HCT116 (cell line): ENCODE results near the gene FAM50A. TPM values are rescaled to one million over a fixed set of nuclear protein-coding genes. Genes with fewer than 3 reads are reported as not detected.

Experiments used
- ATAC-seq: fragments of 200-7000 bp; cut with Tn5 transposase; 2 replicates; pipeline ENCODE4 v1.9.1; 2020; ENCODE audit warnings: mild to moderate bottlenecking, moderate library complexity
- BruUV-seq: library from RNA; stranded (reverse); fragments of 400-500 nt; replicated peaks from 2 replicates; lab custom pipeline; 2021; lab: Mats Ljungman, UMichigan
- CTCF ChIA-PET: fragments of 300-600 bp; sonication (Branson Sonifier 250); formaldehyde crosslinking; loops from one replicate; lab custom pipeline; 2021; ENCODE audit warnings: antibody characterized with exemption; lab: Charles Lee
- POLR2A ChIA-PET: fragments of 300-600, 350-600 bp; sonication (Branson Sonifier 250); formaldehyde crosslinking; loops from one replicate; lab custom pipeline; 2021; ENCODE audit warnings: antibody characterized with exemption; lab: Charles Lee
- RAD21 ChIA-PET, 2 experiments: fragments of 300-600 bp; sonication (Branson Sonifier 250); formaldehyde crosslinking; loops; one replicate each; lab custom pipeline; 2023; ENCODE audit warnings: low total read pairs in 2 of 2; ENCODE audit not compliant: uncharacterized antibody in 2 of 2, unreplicated experiment in 2 of 2, low non-redundant PET in 1 of 2; lab: Charles Lee
- DNase-seq: peaks from one replicate; pipeline ENCODE4 v3.0.0-alpha.2; 2010; ENCODE audit warnings: low read depth, low spot score
- H2AFZ ChIP-seq: fragments of 200-600 bp; shearing (Covaris generic), sonication (generic); 2 replicates; pipeline ENCODE4 v1.6.1; 2017; ENCODE audit warnings: low read depth, mixed run types, mixed read lengths, antibody characterized with exemption, low read length; ENCODE audit not compliant: poor library complexity, severe bottlenecking
- H3K27ac ChIP-seq: 2 replicates; pipeline ENCODE4 v1.5.1; 2012; ENCODE audit warnings: low read depth, low read length
- H3K27me3 ChIP-seq: fragments of 200-600 bp; sonication (generic); 2 replicates; pipeline ENCODE4 v1.6.1; 2016; ENCODE audit warnings: mixed run types, low read length, mixed read lengths; ENCODE audit not compliant: insufficient read depth
- H3K36me3 ChIP-seq, 2 experiments: fragments of 200-500 bp in 1 of 2; fragments of 200-600 bp in 1 of 2; sonication (Bioruptor generic) in 1 of 2; sonication (generic) in 1 of 2; 2 replicates each; pipeline versions ENCODE4 v1.5.1 to v1.6.1; 2014 to 2016; ENCODE audit warnings: low read length in 2 of 2, inconsistent platforms in 1 of 2, mixed read lengths in 1 of 2, mixed run types in 1 of 2; ENCODE audit not compliant: insufficient read depth in 2 of 2, control insufficient read depth in 1 of 2
- H3K4me1 ChIP-seq, 2 experiments: fragments of 200-600 bp in 1 of 2; sonication (generic) in 1 of 2; 2 replicates each; pipeline versions ENCODE4 v1.5.1 to v1.6.1; 2012 to 2017; ENCODE audit warnings: low read length in 2 of 2, inconsistent platforms in 1 of 2, mild to moderate bottlenecking in 1 of 2, mixed read lengths in 1 of 2, mixed run types in 1 of 2, moderate library complexity in 1 of 2; ENCODE audit not compliant: insufficient read depth in 2 of 2, control insufficient read depth in 1 of 2
- H3K4me2 ChIP-seq: fragments of 200-600 bp; sonication (generic); 2 replicates; pipeline ENCODE4 v1.6.1; 2017; ENCODE audit warnings: mixed run types, low read length, mixed read lengths
- H3K4me3 ChIP-seq, 2 experiments: fragments of 200-600 bp in 1 of 2; sonication (generic) in 1 of 2; replicated peaks in 1 of 2; 2 replicates each; pipeline ENCODE4 v1.5.1; 2011 to 2016; ENCODE audit warnings: low read length in 2 of 2, control low read depth in 1 of 2, low read depth in 1 of 2, mild to moderate bottlenecking in 1 of 2, mixed read lengths in 1 of 2, mixed run types in 1 of 2
- H3K79me2 ChIP-seq: fragments of 200-600 bp; sonication (generic); 2 replicates; pipeline ENCODE4 v1.6.1; 2017; ENCODE audit warnings: mild to moderate bottlenecking, mixed run types, low read length, moderate library complexity, mixed read lengths; ENCODE audit not compliant: insufficient read depth
- H3K9ac ChIP-seq: fragments of 200-600 bp; sonication (generic); 2 replicates; pipeline ENCODE4 v1.6.1; 2016; ENCODE audit warnings: low read length, mixed read lengths
- H3K9me2 ChIP-seq: fragments of 200-600 bp; sonication (generic), shearing (Covaris generic); 2 replicates; pipeline ENCODE4 v1.6.1; 2017; ENCODE audit warnings: mixed run types, mild to moderate bottlenecking, moderate library complexity; ENCODE audit not compliant: insufficient read depth
- H3K9me3 ChIP-seq, 2 experiments: fragments of 200-500 bp in 1 of 2; fragments of 200-600 bp in 1 of 2; sonication (Bioruptor generic) in 1 of 2; sonication (generic) in 1 of 2; 2 replicates each; pipeline ENCODE4 v1.6.1; 2014 to 2017; ENCODE audit warnings: low read length in 2 of 2, mixed read lengths in 2 of 2, inconsistent platforms in 1 of 2, low read depth in 1 of 2, mild to moderate bottlenecking in 1 of 2, mixed run types in 1 of 2, moderate library complexity in 1 of 2; ENCODE audit not compliant: control insufficient read depth in 1 of 2, insufficient read depth in 1 of 2
- H4K20me1 ChIP-seq: fragments of 200-600 bp; sonication (generic), shearing (Covaris generic); 2 replicates; pipeline ENCODE4 v1.6.1; 2017; ENCODE audit warnings: mixed run types, mild to moderate bottlenecking, moderate library complexity; ENCODE audit not compliant: insufficient read depth
- ATF3 ChIP-seq: IDR thresholded peaks from 2 replicates; pipeline ENCODE4 v1.6.1; 2012
- CBX3 ChIP-seq: IDR thresholded peaks from 2 replicates; pipeline ENCODE4 v1.6.1; 2012; ENCODE audit warnings: low read depth
- CEBPB ChIP-seq: IDR thresholded peaks from 2 replicates; pipeline ENCODE4 v1.6.1; 2012; ENCODE audit warnings: low read depth
- ELF1 ChIP-seq: IDR thresholded peaks from 2 replicates; pipeline ENCODE4 v1.6.1; 2012; ENCODE audit warnings: low read depth, borderline replicate concordance
- EZH2 ChIP-seq: fragments of 200-600 bp; sonication (generic); IDR thresholded peaks from 2 replicates; pipeline ENCODE4 v1.6.1; 2017; ENCODE audit warnings: antibody characterized with exemption, mixed run types
- EZH2phosphoT487 ChIP-seq: fragments of 200-600 bp; IDR thresholded peaks from 2 replicates; pipeline ENCODE4 v1.6.1; 2018; ENCODE audit warnings: antibody characterized with exemption, borderline replicate concordance
- FOSL1 ChIP-seq: IDR thresholded peaks from 2 replicates; pipeline ENCODE4 v1.6.1; 2012; ENCODE audit warnings: low read depth
- JUND ChIP-seq: IDR thresholded peaks from 2 replicates; pipeline ENCODE4 v1.6.1; 2012
- POLR2A ChIP-seq: IDR thresholded peaks from 2 replicates; pipeline ENCODE4 v1.7.0; 2011; ENCODE audit warnings: borderline replicate concordance; ENCODE audit not compliant: insufficient read depth, insufficient read length; ENCODE audit errors: extremely low read depth
- POLR2AphosphoS5 ChIP-seq: IDR thresholded peaks from 2 replicates; pipeline ENCODE4 v1.6.1; 2011; ENCODE audit warnings: mild to moderate bottlenecking, low read depth, low read length, moderate library complexity
- RAD21 ChIP-seq: IDR thresholded peaks from 2 replicates; pipeline ENCODE4 v1.6.1; 2012; ENCODE audit warnings: low read depth, mild to moderate bottlenecking
- SIN3A ChIP-seq: IDR thresholded peaks from 2 replicates; pipeline ENCODE4 v1.6.1; 2012; ENCODE audit warnings: low read depth
- SRF ChIP-seq: IDR thresholded peaks from 2 replicates; pipeline ENCODE4 v1.6.1; 2012; ENCODE audit warnings: low read depth
- TCF7L2 ChIP-seq: IDR thresholded peaks from 2 replicates; pipeline ENCODE4 v1.7.0; 2011; ENCODE audit warnings: borderline replicate concordance, inconsistent platforms; ENCODE audit not compliant: insufficient read depth, insufficient read length; ENCODE audit errors: extremely low read depth
- ZFX ChIP-seq: fragments of 450-650 bp; IDR thresholded peaks from 2 replicates; pipeline ENCODE4 v1.6.1; 2017
- ZNF274 ChIP-seq: fragments of 200-500 bp; sonication (Bioruptor generic); IDR thresholded peaks from 2 replicates; pipeline ENCODE4 v1.6.1; 2014; ENCODE audit warnings: mild to moderate bottlenecking, low read depth, low read length, inconsistent platforms
- intact Hi-C: fragments of 100-400 bp; cut with micrococcal nuclease; formaldehyde crosslinking; loops from 2 replicates; pipeline ENCODE4 v1.10.0; 2022
- total RNA-seq: library from RNA; stranded (reverse); gene quantifications from one replicate; pipeline ENCODE4 v1.2.1, GENCODE V29; 2021; ENCODE audit not compliant: unreplicated experiment

FAM50A gene
- total RNA-seq, 1 experiment from 2014 or later = 46.5 TPM

- H3K9ac ChIP-seq = no peak overlapping the region
- peaks cover 2 to 3% of the 10 kb centered on the region in 2 experiments; a peak in 1 of 4 replicates for H3K36me3 ChIP-seq
- H3K27me3 ChIP-seq = no peaks in the 10 kb centered on the region
- POLR2A ChIA-PET = no interaction called here
- no peaks in the 10 kb centered on the region for H4K20me1 ChIP-seq
- no peak for TF ChIP-seq ELF1
- TF ChIP-seq EZH2 = no peak
- no peak for TF ChIP-seq CBX3
- no peak for TF ChIP-seq SIN3A
- TF ChIP-seq POLR2AphosphoS5 = no peak
- no peak for TF ChIP-seq POLR2A
- no peak for DNase-seq
- no peak overlapping the region for H2AFZ ChIP-seq
- intact Hi-C loops = no loop called here
- H3K4me1 ChIP-seq = no peaks in the 10 kb centered on the region
- RAD21 ChIA-PET = no interaction called here
- no peak overlapping the region for H3K27ac ChIP-seq
- H3K79me2 ChIP-seq = no peaks in the 10 kb centered on the region
- no peak for ATAC-seq
- no TSS peak for BruUV-seq
- no peak overlapping the region for H3K4me2 ChIP-seq
- no peaks in the 10 kb centered on the region for H3K9me2 ChIP-seq
- CTCF ChIA-PET = no interaction called here
- H3K4me3 ChIP-seq = no peak overlapping the region
- no peaks in the 10 kb centered on the region for H3K9me3 ChIP-seq
Observed at GRCh38 chrX:154469114-154469513, 25.2 kb downstream of the FAM50A start.

GRCh38 chrX:154469880-154470279 is 25.9 kb downstream of the FAM50A start:
- Histone ChIP-seq H3K9me3 (no peaks in the 10 kb centered on the region), H3K9ac (no peak overlapping the region), H2AFZ (no peak overlapping the region), H3K79me2 (no peaks in the 10 kb centered on the region), H3K4me3 (no peak overlapping the region), H4K20me1 (no peaks in the 10 kb centered on the region), H3K9me2 (no peaks in the 10 kb centered on the region), H3K27ac (no peak overlapping the region), H3K36me3 (peaks cover 0 to 2% of the 10 kb centered on the region in 2 experiments; a peak in 1 of 4 replicates), H3K4me2 (no peak overlapping the region), H3K4me1 (no peaks in the 10 kb centered on the region), H3K27me3 (no peaks in the 10 kb centered on the region)
- BruUV-seq = no TSS peak
- ATAC-seq (no peak), DNase-seq (no peak)
- ChIA-PET RAD21 (no interaction called here), CTCF (no interaction called here), POLR2A (no interaction called here)
- TF ChIP-seq ZNF274 (no peak), POLR2AphosphoS5 (no peak), ATF3 (no peak), ZFX (no peak), JUND (no peak), CBX3 (no peak), FOSL1 (no peak), TCF7L2 (no peak), SRF (no peak), EZH2 (no peak), CEBPB (no peak), RAD21 (no peak), EZH2phosphoT487 (no peak)
- intact Hi-C loops = no loop called here
